Ramos (cell line): ENCODE results near the gene CD300LG.
"Not testable (repeated sequence)": the region's sequence is repeated elsewhere in the genome, so short reads cannot be mapped to it uniquely, and the experiment has no call there.

ENCODE experiments used
- in situ Hi-C: fragments of 300-500 bp; cut with MboI; formaldehyde crosslinking; loops from one replicate; pipeline ENCODE4 v1.14.3; 2022; ENCODE audit warnings: low sequenced_read_pairs; ENCODE audit not compliant: unreplicated experiment

Gene CD300LG

GRCh38 chr17:43823350-43824084, 23.5 kb upstream of the CD300LG start:
- in situ Hi-C loops, result no loop called here

GRCh38 chr17:43825567-43825966, 21.4 kb upstream of the CD300LG start:
- in situ Hi-C loops, result no loop called here

- in situ Hi-C loops, result no loop called here
These were observed 20.8 kb upstream of the CD300LG start for GRCh38 chr17:43826206-43826605.

GRCh38 chr17:43827596-43827995, 19.4 kb upstream of the CD300LG start:
- in situ Hi-C loops, result no loop called here

- in situ Hi-C loops, result no loop called here
These were observed 17.2 kb upstream of the CD300LG start for GRCh38 chr17:43829738-43830137.

GRCh38 chr17:43830510-43831140, 16.4 kb upstream of the CD300LG start:
- in situ Hi-C loops, result no loop called here

GRCh38 chr17:43831633-43832032, 15.3 kb upstream of the CD300LG start:
- in situ Hi-C loops, result no loop called here

GRCh38 chr17:43832168-43832975, 14.6 kb upstream of the CD300LG start:
- in situ Hi-C loops, result no loop called here

- in situ Hi-C loops, result no loop called here
These were observed 13.8 kb upstream of the CD300LG start, which contains the start of gene MPP3 for GRCh38 chr17:43832976-43833829. MPP3 (minus strand) TSS chr17:43833146; CDS start chr17:43831906, 1,240 bp downstream.

- in situ Hi-C loops, result no loop called here
These were observed 12.9 kb upstream of the CD300LG start for GRCh38 chr17:43834106-43834505.

GRCh38 chr17:43839670-43840108, 7.3 kb upstream of the CD300LG start:
- in situ Hi-C loops, result no loop called here

- in situ Hi-C loops, result no loop called here
These were observed 6.2 kb upstream of the CD300LG start for GRCh38 chr17:43840814-43841213.

GRCh38 chr17:43841282-43841681, 5.7 kb upstream of the CD300LG start:
- in situ Hi-C loops, result no loop called here

GRCh38 chr17:43842091-43842974, 4.6 kb upstream of the CD300LG start:
- in situ Hi-C loops, result not testable (repeated sequence)

- in situ Hi-C loops, result no loop called here
These were observed 4.0 kb upstream of the CD300LG start for GRCh38 chr17:43842975-43843325.

GRCh38 chr17:43844241-43844640, 2.7 kb upstream of the CD300LG start:
- in situ Hi-C loops, result no loop called here

GRCh38 chr17:43845766-43846165, 1.2 kb upstream of the CD300LG start:
- in situ Hi-C loops, result no loop called here

GRCh38 chr17:43846221-43846712, 709 bp upstream of the CD300LG start:
- in situ Hi-C loops, result no loop called here

- in situ Hi-C loops, result no loop called here
These were observed 1.6 kb downstream of the CD300LG start for GRCh38 chr17:43848601-43849000.
